ENCODE data around the gene CTSH.

Gene CTSH

DNA sequence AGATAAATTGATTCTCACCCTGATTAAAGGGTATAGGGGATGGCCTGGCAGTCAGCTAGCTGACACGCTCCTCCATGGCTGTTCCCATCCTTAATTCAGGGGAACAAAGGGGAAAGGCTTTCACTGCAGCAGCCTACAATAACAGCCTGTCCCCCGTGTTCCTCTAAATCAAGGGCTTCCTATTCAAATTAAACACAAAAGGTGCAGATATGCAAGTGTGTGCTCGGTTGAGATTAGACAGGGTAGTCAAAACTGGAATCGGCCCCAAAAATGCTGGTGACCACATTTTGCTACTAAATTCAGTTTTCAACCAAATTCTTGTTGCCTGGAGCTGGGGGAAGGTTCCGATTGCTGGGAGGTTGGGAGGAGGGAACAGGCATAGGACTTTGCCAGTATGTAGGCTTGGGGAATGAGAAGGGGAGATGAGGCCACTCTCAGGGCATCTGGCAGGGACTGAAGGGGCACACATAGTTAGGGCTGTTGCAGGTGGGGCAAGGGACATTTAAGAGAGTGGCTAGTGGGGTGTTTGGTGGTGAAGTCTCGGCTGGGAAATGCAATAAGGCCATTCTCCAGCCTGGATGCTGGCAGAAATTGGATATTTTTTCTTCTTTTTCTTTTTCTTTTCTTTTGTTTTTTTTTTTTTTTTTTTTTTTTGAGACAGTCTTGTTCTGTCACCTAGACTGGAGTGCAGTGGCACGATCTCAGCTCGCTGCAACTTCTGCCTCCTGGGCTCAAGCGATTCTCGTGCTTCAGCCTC, 32.9 kb upstream of the CTSH start:
- DNase-seq: no peak

DNA sequence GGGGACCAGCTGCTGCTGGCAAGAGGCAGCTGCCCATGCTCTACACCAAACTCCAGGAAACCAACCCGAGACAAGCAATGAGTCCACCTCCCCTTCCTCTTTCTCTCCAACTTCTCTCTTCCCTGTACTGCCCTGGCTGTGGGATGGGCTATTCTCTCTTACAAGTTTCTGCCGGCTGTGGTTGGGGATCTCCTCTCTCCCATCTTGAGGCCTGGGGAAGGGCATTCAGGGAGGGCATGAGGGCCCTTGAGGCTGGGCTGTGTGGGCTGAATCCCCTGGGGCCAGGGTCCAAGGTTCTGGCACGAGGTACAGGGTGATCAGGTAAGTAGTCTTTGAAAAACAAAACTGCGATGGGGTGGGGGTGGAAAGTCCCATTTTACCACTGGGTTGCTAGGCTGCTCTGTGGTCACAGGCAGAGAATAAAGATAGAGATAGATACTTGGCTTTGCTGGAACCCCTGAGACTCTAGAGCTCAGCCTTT, 32.3 kb upstream of the CTSH start:
- no peak for DNase-seq

DNA sequence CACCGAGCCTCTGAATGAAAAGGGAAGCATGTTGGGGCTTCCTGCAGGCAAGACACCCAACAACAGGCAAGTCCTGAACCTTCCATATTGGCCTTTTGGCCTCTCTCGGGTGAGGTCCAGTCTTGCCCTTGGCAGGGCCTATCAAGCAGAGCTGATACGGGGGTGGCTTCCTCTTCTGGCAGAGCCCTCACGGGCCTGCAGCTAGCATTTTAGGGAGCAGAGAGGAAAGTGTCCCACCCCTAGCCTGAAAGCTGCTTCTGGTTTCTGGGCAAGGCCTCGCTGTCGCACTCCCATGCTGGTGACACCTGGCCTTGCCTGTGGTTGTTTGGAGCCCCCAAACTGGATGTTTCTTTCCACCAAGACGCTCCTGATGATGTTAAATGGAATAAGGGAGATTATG, 31.8 kb upstream of the CTSH start:
- no peak for DNase-seq

DNA sequence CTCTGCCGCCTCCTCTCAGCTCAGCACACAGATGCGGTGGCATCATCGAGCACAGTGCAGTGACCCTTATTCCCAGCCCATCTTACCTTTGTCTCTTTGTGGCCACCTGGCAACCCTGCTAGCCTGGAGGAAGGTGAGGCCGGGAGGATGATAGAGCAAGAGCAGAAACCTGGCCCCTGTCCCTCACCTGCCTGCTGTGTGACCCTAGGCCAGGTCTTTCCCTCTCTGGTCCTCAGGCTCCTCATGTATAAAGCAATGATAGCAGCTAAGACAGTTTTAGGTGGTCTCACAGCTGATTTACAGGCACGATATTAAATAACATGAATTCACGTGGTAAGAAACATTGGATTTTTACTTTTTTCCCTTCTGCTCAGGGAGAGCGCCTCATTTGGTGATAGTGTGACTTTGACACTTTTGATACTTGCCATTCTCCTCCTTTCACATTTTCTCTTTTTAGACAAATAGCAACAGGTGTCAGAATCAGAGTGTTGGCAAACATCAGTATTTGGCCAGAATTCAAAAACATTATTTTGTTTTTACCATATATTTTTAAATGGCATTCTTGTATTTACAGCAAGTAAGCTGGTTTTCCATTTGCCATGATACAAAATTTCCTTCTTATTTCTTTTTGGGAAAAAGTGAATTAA, 29.5 kb upstream of the CTSH start:
- DNase-seq: no peak

DNA sequence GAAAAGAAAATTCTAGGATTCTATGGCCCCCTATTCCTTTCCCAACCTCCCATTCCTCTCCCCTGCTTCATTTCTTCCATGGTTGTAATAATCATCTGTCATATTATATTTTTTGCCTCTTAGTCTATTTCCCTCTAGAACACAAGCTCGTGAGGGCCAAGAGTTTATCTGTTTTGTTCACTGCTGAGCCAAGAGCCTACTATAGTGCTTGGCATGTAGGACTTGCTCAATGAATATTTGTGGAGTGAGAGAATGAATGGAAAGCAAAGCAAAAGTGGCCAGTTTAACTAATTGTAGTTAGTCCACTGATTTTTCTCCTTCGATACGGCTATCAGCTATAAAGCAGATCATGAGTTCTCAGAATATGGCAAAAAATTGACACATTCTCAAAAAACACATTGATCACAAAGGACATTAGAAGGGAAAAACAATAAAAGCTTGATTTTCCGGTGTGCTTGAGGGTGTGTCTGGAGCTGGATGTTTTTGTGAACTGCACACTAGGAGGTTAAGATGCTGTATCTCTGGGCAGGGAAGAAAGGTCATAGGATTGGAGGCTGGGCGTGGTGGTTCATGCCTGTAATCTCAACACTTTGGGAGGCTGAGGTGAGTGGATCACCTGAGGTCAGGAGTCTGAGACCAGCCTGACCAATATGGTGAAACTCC, 25.0 kb upstream of the CTSH start:
- no peak for DNase-seq

DNA sequence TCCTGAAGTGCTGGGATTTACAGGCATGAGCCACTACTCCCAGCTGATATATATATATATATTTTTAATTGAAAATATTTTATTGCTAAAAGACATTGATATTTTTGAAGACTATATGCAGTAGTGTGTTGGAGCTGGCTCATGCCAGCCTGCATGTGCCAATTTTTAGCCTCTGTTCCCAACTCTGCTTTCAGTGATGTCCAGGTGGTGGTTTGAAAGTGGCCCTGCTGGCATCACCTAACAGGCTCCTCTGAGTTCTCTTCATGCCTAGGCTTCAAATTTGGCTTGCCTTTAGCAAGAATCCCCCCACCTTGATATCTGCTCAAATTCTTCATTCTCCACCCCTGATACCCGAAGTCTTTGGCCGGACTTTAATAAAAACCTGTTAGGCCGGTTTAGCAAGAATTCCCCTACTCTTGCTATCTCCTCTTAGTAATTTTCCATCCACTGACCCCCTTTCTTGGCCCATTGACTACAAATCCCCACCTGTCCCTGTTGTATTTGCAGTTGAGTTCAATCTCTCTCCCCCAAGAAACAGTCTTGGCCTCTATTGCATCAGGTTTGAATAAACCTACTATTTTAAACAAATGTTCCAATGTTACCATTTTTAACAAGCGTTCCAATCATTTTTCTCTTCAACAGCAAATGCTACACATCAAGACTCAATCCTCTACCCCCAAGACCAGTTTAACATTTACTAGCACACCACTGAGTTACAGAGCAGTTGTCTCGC, 23.9 kb upstream of the CTSH start:
- no peak for DNase-seq

DNA sequence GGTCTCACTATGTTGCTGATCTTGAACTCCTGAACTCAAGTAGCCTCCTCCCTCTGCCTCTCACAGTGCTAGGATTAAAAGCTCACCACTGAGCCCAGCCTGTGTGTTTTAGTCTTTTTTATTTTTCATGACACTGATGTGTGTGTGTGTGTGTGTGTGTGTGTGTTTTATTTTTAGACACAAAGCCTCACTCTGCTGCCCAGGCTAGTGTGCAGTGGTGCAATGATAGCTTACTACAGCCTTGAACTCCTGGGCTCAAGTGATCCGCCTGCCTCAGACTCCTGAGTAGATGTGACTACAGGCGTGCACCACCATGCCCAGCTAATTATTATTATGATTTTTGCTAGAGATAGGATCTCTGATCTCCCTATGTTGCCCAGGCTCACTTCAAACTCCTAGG, 23.3 kb upstream of the CTSH start:
- no peak for DNase-seq

DNA sequence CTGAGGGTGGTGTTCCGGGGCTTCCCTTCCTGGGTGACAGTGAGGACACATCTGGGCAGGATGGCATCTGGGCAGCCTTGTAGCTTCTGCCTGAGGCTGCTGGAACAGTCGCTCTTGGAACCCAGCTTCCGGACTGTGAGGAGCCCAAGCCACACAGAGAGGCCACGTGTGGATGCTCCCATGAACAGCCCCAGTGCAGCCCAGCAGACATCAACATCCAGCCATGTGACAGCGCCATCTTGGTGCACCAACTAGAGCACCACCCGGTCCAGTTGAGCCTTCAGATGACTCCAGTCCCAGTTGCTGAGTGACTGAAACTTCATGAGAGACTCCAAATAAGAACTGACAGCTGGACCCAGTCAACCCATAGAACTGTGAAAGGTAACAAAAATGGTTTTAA, 15.5 kb upstream of the CTSH start:
- no peak for DNase-seq

DNA sequence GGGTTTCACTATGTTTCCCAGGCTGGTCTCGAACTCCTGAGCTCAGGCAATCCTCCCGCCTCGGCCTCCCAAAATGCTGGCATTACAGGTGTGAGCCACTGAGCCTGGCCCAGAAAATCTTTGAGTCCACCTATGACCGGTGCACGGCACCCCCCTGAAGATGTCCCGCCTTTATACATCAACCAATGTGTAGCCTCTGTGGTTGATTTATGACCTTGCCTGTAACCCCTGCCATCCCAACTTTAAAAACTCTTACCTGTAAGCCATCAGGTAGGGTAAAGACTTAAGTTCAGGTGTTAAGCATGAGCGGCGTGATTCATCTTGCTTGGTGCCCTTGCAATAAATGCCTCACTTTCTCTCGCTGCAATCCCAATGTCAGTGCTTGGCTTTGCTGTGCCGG, 14.5 kb upstream of the CTSH start:
- no peak for DNase-seq

DNA sequence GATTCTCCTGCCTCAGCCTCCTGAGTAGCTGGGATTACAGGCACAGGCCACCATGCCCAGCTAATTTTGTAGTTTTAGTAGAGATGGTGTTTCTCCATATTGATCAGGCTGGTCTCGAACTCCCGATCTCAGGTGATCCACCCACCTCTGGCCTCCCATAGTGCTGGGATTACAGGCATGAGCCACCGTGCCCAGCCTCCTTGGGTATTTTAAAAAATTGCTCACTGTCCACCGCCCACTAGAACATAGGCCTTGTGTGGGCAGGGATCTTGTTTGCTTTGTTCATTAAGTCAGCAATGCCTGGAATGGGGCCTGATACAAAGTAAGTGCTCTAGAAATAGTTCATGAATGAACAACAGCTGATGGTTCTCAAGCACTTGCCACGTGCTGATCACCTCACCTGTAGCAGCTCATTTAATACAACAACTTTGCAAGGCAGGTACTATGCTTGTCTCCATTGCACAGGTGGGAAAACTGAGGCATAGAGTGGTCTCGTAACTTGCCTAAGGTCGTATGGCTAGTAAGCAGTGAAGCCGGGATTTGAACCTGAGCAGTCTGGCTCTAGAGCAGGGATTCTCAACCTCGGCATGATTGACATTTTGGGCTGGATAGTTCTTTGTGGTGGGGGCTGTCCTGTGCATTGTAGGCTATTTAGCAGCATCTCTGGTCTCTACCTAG, 12.7 kb upstream of the CTSH start:
- no peak for DNase-seq

DNA sequence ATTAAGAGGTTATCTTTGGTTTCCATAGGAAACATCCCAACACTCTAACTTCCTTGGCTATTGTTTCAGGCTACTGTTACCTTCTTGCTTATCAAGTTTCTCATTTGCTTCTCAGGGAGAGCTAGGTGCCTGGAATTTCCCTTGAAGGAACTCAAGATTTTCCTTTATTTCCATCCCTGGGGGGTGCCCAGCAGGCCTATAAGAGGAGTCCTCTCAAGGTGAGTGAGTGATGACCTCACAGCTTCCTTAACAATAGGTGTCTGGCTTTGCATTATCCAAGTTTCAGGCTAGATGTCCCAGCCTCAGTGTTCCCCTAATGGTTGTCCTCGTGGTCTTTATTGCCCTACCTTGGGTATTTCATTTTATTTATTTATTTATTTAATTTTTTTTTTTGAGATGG, 12.1 kb upstream of the CTSH start:
- no peak for DNase-seq

DNA sequence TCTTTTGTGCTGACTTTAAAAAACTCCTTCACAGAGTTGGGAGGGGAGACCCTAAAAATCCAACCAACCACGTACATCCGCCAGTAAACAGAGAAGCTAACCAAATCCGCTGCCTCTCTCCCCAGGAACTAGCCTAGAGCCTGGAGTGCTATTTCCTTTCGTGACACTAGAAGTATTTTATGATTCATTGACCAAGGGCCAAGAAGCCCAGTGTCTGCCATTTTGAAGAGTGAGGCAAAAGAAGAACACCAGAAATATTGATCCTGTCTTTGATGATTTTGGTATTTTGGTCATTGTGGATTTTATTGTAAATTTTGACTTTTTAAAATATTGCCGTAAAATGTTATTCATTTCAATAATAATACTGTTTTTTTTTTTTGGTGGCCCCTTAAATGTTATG, 10.5 kb upstream of the CTSH start:
- no peak for DNase-seq

DNA sequence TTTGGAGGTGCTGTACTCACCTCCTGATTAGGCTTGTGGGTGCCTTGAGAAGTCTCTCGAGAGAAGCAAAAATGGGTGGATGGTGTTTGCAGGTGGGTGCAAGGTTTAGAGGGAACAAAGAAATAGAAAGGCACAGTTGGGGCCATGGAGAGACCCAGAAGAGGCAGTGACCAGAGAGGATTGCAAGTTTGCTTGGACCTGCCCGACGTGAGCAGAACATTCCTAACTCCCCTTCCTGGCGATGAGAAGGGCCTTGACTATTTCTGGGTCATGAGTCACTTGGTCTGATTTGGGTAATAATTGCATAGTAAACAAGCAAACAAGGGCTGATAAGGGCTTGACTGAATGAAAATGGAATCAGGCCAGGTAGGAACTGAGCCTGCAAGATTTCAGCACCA, 7.0 kb upstream of the CTSH start:
- no peak for DNase-seq

DNA sequence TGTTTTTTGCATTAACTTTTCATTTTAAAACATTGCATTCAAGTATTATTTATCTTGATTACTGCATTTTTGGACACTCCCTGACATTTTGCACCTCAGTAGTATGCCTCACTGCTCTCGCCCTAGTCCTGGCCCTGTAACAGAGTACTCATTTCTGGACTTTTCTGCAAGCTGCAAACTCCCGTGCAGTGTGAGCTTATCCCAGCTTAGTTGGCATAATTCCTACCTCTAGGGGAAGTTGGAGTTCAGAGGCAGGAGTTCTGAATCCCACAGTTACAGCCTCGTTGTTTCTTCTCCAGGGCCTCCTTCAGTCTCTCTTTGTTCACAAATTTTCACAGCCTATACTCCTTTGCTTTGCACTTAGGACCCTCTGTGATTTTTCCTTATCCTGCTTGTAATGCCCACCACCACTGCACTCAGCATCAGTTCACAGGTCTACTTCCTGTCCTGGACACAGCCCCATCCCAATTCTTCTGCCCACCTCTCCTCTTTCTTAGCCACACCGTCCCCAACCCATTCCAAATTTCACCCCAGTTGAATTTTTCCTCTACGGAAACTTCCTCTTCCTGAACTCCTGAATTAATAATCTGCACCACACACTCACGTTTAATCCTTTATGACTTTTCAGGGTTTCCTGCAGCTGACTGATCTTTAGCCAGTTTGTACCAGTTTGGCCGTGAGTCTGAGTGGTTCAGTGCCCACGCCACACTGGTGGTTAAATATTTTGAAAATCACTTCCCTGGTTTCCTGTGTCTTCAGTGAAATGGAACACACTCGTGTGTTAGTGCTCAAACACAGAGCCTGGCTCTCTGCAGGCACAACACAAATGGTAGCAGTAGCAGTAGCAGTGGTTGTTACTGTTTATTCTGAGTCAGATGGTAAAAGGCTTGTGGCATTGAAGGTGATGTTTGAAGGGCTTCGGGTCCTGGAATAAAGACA, 6.3 kb upstream of the CTSH start:
- DNase-seq: no peak

DNA sequence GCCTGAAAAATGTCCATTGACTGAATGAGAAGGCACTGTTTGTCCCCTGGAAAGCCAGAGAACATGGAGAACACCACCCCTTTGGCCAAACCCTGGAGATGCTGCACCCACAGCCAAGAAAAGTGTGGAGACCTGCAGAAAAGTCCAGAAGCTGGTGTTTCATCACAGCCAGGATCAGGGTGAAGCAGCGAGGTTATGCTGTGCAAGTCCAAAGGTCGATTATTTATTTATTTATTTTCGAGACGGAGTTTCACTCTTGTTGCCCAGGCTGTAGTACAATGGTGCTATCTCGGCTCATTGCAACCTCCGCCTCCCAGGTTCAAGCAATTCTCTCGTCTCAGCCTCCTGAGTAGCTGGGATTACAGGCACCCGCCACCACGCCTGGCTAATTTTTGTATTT, 5.5 kb upstream of the CTSH start:
- no peak for DNase-seq

DNA sequence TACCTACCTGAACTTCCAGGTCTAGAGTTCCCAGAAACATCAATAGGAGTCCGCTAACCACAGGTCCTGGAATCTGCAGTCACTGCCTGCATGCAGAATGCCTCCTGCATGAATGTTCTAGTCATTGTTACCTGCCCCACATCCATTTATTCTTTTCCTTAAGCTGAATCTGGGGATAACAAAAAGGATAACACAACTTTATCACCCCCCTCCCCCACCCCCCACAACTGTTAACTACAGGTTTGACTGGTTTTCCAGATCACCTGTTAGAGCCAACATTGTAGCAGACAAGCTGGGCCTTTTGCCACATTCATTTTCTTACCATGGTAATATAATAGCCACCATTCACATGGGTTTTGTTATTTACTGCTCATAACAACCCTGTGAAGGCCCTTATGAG, 4.6 kb upstream of the CTSH start:
- no peak for DNase-seq

DNA sequence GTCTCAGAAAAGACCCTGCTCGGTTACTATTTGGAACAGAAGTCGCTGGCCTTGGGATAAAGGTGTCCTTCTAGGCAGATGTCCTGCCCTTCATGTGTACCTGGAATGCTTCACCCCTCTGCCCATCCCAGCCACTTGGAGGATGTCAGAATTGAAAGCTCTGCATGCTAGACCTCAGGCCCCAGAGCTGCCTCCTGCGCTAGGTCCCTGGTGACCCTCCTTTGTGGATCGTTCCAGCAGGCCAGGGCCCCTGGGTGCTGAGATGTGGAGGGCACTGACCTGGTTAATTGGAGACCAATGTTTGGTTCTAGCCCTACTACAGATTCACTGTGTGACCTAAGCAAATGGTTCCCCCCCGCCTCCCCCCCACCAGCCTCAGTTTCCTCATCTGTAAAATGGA, 2.7 kb upstream of the CTSH start:
- no peak for DNase-seq

DNA sequence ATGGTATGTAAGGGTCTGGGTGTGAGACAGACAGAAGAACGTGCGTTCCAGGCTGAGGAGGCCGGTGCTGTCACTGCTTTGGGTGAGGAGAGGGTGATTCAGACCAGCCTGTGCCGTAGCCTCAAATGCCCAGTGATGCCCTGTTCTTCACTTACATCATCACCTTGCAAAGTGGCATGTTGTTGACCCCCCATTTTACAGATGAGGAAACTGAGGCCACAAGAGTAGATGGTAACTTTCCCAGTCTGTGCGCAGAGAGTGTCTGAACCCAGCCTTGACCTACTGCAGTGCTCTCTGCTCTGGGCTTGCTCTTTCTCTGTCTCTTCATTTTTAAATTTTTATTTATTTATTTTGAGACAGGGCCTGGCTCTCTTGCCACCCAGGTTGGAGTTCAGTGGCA, 1.6 kb upstream of the CTSH start:
- no peak for DNase-seq

DNA sequence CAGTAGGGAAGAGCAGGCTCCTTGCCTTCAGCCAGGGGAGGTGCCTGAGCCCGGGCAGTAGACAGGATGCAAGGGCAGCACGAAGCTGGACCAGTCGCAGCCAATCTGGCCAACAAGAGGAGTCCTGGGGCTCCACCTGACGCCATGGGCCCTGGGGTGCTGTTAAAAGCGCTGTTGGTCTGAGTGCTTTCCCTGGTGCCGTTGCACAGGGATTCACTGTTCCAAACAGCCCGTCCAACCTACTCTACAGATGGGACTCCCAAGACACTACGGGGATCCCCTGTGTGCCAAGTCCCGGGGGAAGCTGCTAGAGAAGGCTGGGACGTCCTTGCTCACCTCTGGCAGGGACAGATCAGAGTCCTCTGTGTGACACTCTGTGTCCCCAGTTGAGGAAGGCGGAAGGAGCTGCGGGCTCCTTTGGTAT, 632 bp downstream of the CTSH start:
- DNase-seq: no peak

DNA sequence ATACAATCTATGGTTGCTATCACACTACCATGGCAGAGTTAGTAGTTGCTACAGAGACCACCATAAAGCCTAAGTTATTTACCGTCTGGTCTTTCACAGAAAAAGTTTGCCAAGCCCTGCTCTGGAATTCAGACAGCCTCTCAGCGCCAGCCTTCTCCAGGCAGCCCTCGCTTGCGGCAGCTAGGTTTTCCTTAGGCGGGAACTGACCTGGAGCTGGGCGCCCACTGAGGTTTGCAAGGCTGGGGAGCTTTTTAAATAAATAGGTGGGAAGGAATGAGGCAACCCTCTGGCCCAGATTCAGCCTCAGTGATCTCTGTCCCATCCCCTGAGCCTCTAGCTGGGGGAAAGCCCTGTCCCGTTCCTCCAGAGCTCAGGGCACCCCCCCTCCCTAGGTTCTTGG, 1.2 kb downstream of the CTSH start:
- no peak for DNase-seq

DNA sequence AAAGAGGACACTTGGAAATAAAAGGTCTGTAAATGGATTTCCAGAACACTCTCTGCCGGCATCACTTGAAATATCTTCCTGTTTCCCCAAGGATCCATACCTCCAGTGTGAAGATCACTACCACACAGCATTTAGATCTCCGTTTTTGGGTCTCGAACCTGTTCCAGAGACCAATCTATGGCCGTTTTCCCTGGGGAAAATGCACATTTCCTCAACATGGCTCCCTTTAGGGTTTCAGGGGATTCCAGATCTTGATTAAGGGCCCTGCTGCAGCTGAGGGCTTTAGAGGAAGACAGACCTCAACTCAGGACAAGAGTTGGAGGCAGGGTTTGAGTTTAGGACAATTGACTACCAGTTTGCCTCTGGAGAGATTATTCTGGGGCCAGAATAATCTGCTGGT, 2.1 kb downstream of the CTSH start:
- DNase-seq: no peak
